Activated gamma-delta T cell (primary cell): Measurements from ENCODE around the gene FGF2.
"Not testable (repeated sequence)": the region's sequence is repeated elsewhere in the genome, so short reads cannot be mapped to it uniquely, and the experiment has no call there.

Source experiments
- DNase-seq: peaks from one replicate; lab custom pipeline; 2025; lab: John Stamatoyannopoulos, UW

Gene FGF2

DNA sequence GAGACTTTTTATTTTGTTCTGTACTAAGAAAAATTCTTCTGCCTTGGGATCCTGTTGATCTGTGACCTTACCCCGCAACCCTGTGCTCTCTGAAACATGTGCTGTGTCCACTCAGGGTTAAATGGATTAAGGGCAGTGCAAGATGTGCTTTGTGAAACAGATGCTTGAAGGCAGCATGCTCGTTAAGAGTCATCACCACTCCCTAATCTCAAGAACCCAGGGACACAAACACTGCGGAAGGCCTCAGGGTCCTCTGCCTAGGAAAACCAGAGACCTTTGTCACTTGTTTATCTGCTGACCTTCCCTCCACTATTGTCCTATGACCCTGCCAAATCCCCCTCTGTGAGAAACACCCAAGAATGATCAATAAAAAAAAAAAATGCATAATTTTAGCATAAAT, 13.8 kb upstream of the FGF2 start:
- DNase-seq, result not testable (repeated sequence)

DNA sequence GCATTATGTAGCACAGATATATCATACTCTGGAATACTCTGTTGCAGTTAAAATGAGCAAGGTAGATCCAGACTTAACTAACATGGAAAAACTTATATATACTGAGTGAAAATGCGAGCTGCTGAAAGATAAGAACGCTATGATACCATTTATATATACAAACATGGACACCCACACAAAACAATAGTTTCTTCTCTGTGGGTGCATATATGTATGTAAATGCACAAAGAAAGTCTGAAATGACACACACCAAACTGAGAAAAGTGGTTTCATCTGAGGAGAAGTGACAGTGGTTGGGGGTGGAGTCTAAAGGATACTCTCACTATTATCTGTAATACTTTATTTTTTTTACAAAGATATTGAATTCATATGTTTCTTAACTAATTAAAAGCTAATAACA, 12.2 kb upstream of the FGF2 start:
- no peak for DNase-seq

DNA sequence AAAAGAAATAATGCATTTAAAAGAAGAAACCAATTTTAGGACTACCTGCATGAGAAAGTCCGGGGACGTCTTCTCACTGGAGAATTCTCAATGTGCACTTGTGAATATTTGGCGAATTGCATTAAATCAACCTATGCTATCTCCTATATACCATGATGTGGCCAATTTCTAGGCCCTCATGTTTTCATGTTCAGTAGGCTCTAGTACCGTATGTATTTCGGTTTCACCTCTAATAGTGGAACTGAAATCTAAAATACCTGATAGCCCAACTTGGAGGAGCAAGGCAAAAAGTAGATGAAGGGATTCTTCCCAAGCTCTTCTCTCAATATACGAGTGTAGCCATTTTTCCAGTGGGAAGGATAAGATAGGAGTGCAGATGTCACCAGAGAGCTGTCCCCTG, 11.4 kb upstream of the FGF2 start:
- no peak for DNase-seq

DNA sequence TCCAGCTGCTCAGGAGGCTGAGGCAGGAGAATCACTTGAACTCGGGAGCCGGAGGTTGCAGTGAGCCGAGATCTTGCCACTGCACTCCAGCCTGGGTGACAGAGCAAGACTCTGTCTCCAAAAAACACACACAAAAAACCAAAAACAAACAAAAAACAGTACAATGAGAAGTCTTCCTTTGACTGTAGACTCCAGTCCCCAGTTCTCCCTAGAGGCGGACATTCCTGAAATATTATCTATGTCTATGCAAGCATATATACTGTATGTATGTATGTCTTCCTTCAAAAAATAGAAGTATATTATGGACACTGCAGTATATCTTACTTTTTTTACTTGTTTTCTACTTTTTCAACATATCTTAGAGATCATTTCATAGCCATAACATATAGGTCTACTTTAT, 10.2 kb upstream of the FGF2 start:
- no peak for DNase-seq

DNA sequence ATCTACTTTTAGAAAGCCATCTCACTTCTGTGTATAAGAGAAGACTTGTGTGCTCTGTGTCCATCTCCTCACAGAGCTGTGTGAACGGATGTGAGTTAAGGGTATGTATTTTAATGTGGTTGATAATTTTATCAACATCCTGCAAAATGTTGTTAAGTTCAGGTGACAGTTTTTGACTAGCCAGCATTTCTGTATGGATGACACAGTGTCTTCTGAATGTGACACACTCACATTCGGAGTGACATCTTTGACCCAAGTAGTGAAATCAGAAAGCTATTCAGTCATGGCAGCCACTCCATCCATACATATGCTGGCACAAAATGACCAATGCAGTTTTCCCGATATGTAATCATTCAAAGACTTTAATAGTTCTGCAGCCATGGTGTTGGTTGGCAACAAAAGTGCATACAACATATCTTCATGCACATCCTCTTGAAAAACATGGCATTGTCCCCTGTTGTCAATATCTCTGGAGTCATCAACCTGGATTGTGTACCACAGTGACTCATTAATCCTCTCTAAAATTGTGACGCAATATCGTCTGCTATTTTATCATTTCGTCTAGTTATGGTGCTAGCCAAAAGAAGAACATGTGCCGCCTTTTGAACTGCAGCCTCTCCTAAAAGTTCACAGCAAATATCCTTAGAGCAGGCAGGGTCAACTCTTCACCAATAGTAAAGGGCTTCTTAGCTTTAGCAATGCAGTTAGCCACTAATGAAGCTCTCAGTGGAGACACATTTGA, 6.8 kb upstream of the FGF2 start:
- DNase-seq, result no peak

DNA sequence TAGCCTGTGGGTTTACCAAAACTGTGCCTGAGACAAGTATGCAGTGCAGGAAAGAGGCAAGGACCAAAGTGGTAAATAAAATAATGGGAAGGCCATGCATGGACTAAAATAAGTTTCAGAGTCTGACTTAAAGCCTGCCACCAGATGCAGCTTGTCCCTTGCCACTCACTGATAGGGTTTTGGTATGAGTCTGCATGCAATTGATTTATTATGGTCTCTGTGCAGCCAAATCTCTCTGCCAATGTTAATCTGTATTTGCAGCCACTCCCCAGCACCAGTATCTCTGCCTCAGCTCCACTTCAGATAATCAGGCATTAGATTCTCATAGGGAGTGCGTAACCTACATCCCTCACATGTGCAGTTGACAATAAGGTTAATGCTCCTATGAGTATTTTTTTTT, 5.5 kb upstream of the FGF2 start:
- no peak for DNase-seq

DNA sequence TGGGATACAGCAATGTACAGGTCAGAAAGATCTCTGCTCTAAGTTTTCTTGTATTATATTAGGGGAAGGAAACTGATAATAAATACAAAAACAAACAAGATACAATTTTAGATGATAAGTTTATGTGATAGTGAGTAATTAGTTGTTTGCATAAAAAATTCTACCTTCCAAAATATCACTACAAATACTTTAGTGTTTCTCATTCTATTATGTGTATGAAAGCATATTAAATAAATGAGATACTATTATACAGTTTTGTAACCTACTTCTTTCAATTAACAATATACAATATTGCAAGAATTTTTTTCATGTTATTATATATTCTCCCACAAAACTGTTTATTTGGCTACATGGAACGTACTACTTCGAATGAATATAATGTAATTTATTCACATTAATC, 4.2 kb upstream of the FGF2 start:
- no peak for DNase-seq

DNA sequence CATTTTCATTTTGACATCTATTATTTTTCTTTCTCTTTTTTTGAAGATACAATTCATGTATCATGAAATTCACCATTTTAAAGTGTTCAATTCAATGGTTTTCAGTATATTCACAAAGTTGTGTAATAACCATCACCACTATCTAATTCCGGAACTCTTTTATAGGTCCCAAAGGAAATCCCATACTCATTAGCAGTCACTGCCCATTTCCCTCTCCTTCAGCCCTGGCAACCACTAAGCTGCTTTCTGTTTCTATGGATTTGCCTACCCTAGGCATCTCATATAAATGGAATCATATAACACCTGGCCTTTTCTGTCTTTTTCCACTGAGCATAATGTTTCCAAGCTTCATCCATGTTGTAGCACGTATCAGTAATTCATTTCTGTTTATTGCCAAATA, 3.2 kb upstream of the FGF2 start:
- no peak for DNase-seq

DNA sequence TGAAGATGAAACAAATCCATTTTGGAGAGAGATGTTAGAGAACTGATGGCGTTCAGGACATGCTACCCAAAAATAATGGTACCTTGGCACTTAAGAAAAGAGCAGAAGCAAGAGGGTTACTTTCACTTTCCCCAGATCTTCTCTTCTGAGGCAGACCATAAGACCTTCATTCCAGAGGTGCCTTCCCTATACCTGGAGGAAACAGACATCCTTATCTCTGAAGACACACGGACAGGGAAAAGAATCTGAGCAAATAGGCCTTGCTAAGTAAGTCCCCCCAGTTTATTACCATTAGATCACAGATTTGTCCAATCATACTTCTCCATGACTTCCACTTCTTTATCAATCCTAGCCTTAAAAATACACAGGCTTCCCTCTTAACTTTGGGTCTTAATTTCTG, 2.0 kb upstream of the FGF2 start:
- DNase-seq, result no peak

DNA sequence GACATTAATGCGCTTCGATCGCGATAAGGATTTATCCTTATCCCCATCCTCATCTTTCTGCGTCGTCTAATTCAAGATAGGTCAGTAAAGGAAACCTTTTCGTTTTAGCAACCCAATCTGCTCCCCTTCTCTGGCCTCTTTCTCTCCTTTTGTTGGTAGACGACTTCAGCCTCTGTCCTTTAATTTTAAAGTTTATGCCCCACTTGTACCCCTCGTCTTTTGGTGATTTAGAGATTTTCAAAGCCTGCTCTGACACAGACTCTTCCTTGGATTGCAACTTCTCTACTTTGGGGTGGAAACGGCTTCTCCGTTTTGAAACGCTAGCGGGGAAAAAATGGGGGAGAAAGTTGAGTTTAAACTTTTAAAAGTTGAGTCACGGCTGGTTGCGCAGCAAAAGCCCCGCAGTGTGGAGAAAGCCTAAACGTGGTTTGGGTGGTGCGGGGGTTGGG, 528 bp upstream of the FGF2 start:
- DNase-seq, result no peak

DNA sequence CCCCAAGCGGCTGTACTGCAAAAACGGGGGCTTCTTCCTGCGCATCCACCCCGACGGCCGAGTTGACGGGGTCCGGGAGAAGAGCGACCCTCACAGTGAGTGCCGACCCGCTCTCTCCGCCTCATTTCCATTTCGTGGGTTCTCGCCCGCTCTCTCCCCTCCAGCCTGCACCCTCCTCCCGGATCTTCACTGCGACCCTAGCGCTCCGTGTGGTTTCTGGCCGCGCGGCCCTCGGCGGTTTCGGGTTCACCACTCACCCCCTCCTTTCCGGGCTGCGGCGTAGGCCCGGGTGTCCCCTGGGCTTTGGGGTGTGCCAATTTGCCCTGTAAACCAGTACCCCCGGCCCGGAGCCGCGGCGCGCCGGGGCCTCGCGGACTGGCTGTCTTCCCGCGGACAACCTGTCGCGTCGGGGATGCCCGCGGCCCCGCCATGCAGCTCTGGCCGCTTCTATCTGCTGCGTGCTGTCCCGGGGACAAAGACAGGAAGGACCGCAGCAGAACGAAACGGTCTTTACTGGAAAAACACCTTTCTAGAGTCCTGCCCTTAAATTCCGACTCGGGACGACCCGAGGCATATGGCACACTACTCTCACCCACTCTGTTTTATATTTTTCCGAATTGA, 737 bp downstream of the FGF2 start:
- peak; percentile 18 for DNase-seq

DNA sequence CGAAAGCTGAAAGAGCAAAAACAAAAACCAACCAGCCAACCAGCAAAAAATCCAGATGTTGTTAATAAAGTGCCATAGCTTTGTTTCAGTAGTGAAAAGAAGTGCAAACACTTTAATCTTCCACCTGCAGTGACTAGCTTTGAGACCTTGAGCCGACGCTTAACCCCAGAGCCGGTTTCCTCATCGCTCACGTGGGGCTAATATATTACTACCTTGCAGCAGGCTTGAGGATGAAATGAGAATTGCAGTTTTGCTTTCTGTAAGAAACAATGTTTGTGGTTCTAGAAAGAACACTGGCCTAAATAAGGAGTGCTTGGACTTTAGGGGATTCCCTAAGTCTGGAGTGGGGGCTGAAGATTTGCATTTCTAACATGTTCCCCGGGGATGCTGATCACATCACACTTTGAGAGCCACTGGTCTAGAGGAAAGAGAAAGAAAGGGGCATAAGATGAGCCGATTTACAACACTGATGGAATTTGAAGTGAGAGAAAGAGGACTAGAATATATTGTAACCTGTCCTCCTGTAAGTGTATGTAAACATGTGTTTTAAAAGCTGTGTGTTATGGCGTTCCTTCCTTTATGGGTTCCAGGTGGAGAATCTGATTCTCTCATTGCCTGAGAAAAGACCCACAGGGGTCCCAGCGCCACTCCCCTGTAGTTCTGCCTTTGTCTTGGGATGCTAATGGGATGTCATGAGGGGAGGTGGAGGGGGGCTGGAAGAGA, 1.4 kb downstream of the FGF2 start:
- DNase-seq, result no peak

DNA sequence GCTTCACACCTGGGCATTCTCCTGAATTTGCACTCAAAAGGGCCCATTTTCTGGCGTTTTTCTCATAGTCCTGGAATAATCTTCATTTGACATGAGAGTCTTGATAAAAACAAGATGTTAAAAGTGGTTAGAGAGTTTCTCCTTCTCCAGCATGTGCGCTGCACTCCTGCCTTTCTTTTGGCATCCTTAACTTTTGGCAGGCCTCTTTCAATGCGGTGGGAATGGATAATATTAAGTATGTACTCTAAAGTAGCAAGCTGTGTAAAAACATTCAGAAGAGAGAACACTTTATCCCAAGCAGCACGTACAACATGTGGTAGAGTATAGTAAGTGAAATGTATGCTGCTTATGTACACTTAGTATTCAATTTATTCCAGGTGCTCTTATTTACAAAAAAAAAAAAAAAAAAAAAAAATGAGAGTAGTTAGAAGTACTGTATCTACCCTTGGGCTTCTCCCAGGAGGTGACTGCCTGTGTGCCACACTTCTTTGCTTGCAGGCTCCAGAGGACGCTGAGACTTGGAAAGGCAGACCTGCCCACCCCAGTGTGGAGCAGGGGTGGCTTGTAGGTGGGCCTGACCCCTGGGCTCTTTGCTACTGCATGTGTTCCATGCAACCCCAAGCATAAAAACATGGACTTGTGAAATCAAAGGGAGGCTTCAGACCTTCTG, 3.9 kb downstream of the FGF2 start:
- DNase-seq, result no peak

DNA sequence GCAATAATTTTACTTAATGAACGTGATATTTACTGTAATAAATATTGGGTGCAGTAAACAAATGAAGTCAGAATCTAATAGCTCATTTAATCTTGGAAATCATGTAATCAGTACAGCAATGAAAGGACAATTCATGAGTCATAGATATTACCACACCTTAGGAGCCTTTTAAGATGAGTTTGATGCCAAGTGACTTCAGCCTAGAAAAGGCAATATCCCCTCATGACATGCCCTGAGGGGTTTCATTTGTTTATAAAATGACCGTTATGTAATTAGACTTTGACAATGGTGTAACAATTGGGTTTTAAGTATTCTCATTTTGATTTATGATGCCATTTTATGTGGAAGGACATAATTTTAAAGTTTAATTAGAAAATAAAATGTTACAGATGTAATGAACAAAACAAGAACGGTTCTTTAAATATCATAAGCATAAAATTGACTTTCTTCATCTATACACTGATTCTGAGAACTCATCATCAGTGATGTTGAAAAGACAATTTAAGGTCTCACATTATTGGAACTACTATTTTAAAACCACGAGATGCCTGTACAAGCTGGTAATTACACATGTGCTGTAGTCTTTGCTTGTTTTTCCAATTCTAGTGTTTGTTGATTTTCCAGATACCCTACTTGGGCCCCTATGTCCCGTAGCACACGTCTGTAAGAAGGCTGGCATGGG, 5.0 kb downstream of the FGF2 start:
- no peak for DNase-seq

DNA sequence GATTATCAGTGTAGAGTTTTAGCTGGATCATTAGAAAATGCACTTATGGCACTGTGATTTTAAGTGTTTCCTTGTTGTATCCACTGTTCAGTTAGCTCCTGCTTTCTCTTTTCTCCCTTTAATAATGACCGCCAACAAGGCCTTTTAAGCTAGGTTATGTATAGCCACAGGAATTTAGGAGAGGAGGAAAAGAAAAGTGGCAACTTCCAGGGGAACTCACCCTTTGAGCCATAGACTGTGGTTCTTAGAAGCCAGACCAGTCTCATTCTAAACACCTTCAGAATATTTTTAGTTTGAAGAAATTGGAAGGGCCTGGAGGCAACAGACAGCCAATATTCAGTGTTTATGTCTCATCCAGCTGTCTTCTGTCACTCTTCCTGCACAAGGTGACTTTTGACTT, 6.1 kb downstream of the FGF2 start:
- DNase-seq, result no peak

DNA sequence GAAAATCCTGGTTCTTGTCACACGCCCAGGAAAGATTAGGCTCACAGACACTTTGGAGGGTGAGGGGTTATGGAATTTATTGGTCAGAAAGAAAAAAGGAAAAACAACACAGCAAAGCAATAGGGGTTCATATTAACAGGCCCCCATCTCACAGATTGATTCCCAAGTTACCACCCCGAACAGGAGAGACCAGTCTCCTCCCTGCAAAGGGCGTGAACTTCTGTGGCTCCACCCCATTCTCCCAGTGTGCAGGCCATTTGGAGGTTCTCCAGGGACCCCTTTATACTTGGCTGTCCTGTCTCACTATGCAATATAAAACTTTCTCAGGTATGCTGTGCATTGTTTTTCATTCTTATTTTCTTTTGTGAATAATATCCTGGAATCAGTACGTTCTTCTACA, 7.4 kb downstream of the FGF2 start:
- DNase-seq, result no peak

DNA sequence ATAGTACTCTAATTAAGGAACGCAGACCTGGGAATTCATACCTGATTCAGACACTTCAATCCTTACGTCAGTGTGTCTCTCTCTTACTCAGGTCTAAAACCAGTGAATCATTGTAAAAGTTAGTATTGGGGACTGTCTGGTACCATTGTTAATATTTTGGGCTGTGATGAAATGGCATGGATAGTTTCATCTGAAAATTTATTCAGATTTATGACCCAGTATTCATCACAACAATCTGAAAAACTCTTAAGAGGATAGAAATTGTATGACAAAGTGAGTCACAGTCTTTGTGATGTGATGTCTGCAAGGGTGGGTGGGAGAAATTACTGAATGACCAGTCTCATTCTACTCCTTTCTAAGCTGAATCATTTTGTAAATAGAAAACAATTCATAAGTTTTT, 10.3 kb downstream of the FGF2 start:
- no peak for DNase-seq

DNA sequence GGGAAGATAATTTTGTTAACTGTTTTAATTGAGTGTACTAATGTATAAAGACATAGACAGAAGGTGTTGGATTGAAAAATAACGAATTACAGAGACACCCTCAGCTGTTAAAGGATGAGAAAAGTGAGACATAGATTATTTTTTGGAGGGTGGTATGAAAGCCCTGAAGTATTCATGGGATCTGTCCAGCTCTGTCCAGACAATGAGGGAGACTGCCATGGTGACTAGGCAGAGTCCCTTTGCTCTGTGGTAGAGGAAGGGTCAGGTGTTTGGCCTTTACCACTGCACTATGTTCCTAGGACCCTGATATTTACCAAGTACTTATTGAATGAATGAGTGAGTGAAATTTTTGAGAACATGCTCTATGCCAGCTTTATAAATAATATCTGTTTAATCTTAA, 11.4 kb downstream of the FGF2 start:
- DNase-seq, result no peak

DNA sequence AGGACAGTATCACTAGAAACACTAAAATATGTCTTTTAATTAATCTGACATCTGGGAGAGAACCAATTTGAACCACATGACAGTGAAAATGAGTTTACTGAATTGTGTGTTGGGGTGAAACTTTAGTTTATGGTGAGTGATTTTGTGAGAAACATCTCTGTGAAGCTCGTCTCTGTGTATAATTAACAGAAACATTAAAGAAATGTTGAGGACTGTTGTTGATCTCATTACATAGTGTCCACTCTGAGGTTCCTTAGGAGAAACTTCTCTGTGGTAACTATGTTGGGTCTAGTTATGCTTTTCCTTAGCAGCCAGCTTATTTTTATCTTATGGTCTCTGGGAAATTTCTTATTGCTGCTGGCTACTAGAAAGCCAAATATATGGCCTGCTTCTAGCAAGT, 15.8 kb downstream of the FGF2 start:
- DNase-seq, result no peak

DNA sequence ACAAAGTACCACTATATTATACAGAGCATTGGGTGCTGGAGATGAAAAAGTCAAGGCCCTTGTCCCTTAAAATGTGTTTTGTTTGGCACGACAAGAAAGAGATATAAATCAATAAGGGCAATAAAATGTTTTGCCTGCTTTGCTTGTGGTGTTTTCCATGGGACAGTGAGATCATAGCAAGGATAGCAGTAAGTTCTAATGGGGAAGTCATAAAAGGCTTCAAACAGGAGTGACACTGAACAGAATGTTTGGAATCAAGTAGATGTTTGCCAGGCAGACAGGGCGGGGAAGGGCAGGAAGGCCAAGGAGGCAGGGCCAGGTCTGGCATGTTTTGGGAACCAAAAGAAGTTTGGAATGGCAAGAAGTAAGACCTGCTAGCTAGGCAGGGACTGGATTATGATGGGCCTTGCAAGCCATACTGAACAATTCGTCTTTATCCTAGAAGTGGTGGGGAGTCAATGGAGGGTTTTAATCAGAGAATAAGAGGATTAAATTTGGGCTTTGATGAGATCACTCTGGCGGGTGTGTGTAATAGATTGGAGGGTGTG, 16.4 kb downstream of the FGF2 start:
- no peak for DNase-seq

DNA sequence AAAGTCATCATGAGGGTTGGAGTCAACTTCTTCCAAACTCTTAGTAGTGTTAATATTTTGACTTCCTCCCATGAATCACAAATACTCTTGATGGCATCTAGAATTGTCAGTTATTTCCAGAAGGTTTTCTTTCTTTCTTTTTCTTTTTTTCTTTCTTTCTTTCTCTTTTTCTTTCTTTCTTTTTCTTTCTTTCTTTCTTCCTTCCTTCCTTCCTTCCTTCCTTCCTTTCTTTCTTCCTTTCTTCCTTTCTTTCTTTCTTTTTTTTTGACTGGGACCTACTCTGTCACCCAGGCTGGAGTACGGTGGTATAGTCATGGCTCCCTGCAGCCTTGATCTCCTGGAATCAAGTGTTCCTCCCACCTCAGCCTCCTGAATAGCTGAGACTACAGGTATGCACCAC, 17.8 kb downstream of the FGF2 start:
- not testable (repeated sequence) for DNase-seq

DNA sequence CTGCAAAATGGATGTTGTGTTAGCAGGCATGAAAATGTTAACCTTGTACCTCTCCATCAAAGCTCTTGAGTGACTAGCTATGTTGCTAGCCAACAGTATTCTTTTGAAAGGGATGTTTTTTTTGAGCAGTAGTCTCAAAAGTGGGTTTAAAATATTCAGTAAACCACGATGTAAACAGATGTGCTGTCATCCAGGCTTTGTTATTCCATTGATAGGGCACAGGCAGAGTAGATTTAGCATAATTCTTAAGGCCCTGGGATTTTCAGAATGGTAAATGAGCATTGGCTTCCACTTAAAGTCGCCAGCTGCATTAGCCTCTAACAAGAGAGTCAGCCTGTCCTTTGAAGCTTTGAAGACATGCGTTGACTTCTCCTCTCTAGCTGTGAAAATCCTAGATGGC, 18.4 kb downstream of the FGF2 start:
- no peak for DNase-seq
